ENCODE measurements around the gene HSD17B2. TPM values are rescaled to one million over a fixed set of nuclear protein-coding genes. Genes with fewer than 3 reads are reported as not detected.

Gene HSD17B2
- polyA plus RNA-seq, 3 donors = not detected

GRCh38 chr16:82050909-82051357 lies 15.9 kb downstream of the HSD17B2 start:
- Mint-ChIP-seq H3K36me3 (no peaks in the 10 kb centered on the region), H3K27ac (no peak overlapping the region), H3K27me3 (ENCODE audit: low read depth in 3 of 3) (peaks cover 0 to 11% (median 6%) of the 10 kb centered on the region in 3 donors), H3K9me3 (no peaks in the 10 kb centered on the region), H3K4me3 (no peak overlapping the region), H3K4me1 (no peaks in the 10 kb centered on the region)
- no peaks in the 10 kb centered on the region for H3K4me1 ChIP-seq (ENCODE audit: control insufficient read depth in 1 of 2, insufficient read depth in 2 of 2, low read length in 2 of 2)
- 93% methylated on average over 4 of the region's 4 CpGs for WGBS (ENCODE audit: insufficient coverage)
- no peaks in the 10 kb centered on the region for H3K79me2 ChIP-seq (ENCODE audit: insufficient read depth, low read length)
- no peak overlapping the region for H3K4me3 ChIP-seq (replicated peaks in 1 of 3; ENCODE audit: low read depth in 2 of 3, low read length in 3 of 3)
- H3K27ac ChIP-seq (ENCODE audit: low read depth in 1 of 2, low read length in 2 of 2) = no peak overlapping the region
- H3K9ac ChIP-seq (ENCODE audit: insufficient read depth, low read length, poor library complexity, severe bottlenecking) = no peak overlapping the region
- H3K36me3 ChIP-seq (replicated peaks in 1 of 2; ENCODE audit: control insufficient read depth in 1 of 2, insufficient read depth in 2 of 2, low read length in 2 of 2) = no peaks in the 10 kb centered on the region
- intact Hi-C loops (cut with micrococcal nuclease) = no loop called here
- no peak overlapping the region for H2AFZ ChIP-seq (ENCODE audit: insufficient read depth, low read depth, low read length, poor library complexity, severe bottlenecking)
- no peaks in the 10 kb centered on the region for H3K9me3 ChIP-seq (replicated peaks in 1 of 2; ENCODE audit: control insufficient read depth in 1 of 2, insufficient read depth in 1 of 2, low read length in 2 of 2)
- no peak overlapping the region for H3K4me2 ChIP-seq (replicated peaks; ENCODE audit: extremely low read depth, low read length, poor library complexity, severe bottlenecking)
- no peak for TF ChIP-seq CTCF (IDR thresholded peaks at IDR 0.05)
- no peak for DNase-seq
- H4K20me1 ChIP-seq (ENCODE audit: insufficient read depth, low read length) = no peaks in the 10 kb centered on the region
- peaks cover 2 to 4% of the 10 kb centered on the region in 2 donors for H3K27me3 ChIP-seq (ENCODE audit: control insufficient read depth in 2 of 2, insufficient read depth in 2 of 2, low read length in 2 of 2)

- Mint-ChIP-seq H3K4me1 (no peaks in the 10 kb centered on the region), H3K36me3 (no peaks in the 10 kb centered on the region), H3K4me3 (no peak overlapping the region), H3K27ac (no peak overlapping the region), H3K27me3 (ENCODE audit: low read depth in 3 of 3) (peaks cover 0 to 13% (median 6%) of the 10 kb centered on the region in 3 donors), H3K9me3 (no peaks in the 10 kb centered on the region)
- TF ChIP-seq CTCF (IDR thresholded peaks at IDR 0.05) = no peak
- H3K36me3 ChIP-seq (replicated peaks in 1 of 2; ENCODE audit: control insufficient read depth in 1 of 2, insufficient read depth in 2 of 2, low read length in 2 of 2) = no peaks in the 10 kb centered on the region
- intact Hi-C loops (cut with micrococcal nuclease) = no loop called here
- H3K4me2 ChIP-seq (replicated peaks; ENCODE audit: extremely low read depth, low read length, poor library complexity, severe bottlenecking) = no peak overlapping the region
- no peaks in the 10 kb centered on the region for H4K20me1 ChIP-seq (ENCODE audit: insufficient read depth, low read length)
- no peak overlapping the region for H3K9ac ChIP-seq (ENCODE audit: insufficient read depth, low read length, poor library complexity, severe bottlenecking)
- peaks cover 2 to 4% of the 10 kb centered on the region in 2 donors for H3K27me3 ChIP-seq (ENCODE audit: control insufficient read depth in 2 of 2, insufficient read depth in 2 of 2, low read length in 2 of 2)
- H3K79me2 ChIP-seq (ENCODE audit: insufficient read depth, low read length) = no peaks in the 10 kb centered on the region
- H3K27ac ChIP-seq (ENCODE audit: low read depth in 1 of 2, low read length in 2 of 2) = no peak overlapping the region
- WGBS (ENCODE audit: insufficient coverage) = 93% methylated on average over 2 of the region's 5 CpGs
- H3K4me1 ChIP-seq (ENCODE audit: control insufficient read depth in 1 of 2, insufficient read depth in 2 of 2, low read length in 2 of 2) = no peaks in the 10 kb centered on the region
- no peaks in the 10 kb centered on the region for H3K9me3 ChIP-seq (replicated peaks in 1 of 2; ENCODE audit: control insufficient read depth in 1 of 2, insufficient read depth in 1 of 2, low read length in 2 of 2)
- H3K4me3 ChIP-seq (replicated peaks in 1 of 3; ENCODE audit: low read depth in 2 of 3, low read length in 3 of 3) = no peak overlapping the region
- DNase-seq = no peak
- H2AFZ ChIP-seq (ENCODE audit: insufficient read depth, low read depth, low read length, poor library complexity, severe bottlenecking) = no peak overlapping the region
Measured at GRCh38 chr16:82051656-82052055, 16.6 kb downstream of the HSD17B2 start.
